Lower leg skin (tissue), 4 donors: ENCODE data around the gene GAST. TPM values are rescaled to one million over a fixed set of nuclear protein-coding genes. Genes with fewer than 3 reads are reported as not detected.
"Not testable (repeated sequence)": the region's sequence is repeated elsewhere in the genome, so short reads cannot be mapped to it uniquely, and the experiment has no call there.

Experiments used
- DNase-seq, 2 donors: peaks; one replicate each; pipeline ENCODE4 v3.0.0-alpha.2; 2019; ENCODE audit warnings: low spot score in 2 of 2
- H3K4me3 ChIP-seq: fragments of 200-600 bp; sonication (generic); 2 replicates; pipeline ENCODE4 v1.5.1; 2017; ENCODE audit warnings: mild to moderate bottlenecking, low read depth; ENCODE audit not compliant: poor library complexity, severe bottlenecking
- CTCF ChIP-seq, 3 donors: fragments of 450-650 bp; IDR thresholded peaks; one replicate each; pipeline ENCODE4 v1.5.1; 2016; ENCODE audit warnings: antibody characterized with exemption in 3 of 3, mild to moderate bottlenecking in 3 of 3, moderate library complexity in 2 of 3
- POLR2A ChIP-seq, 2 donors: fragments of 450-650 bp; IDR thresholded peaks; one replicate each; pipeline ENCODE4 v1.6.1; 2016 to 2017; ENCODE audit warnings: antibody characterized with exemption in 2 of 2, mild to moderate bottlenecking in 1 of 2, moderate library complexity in 1 of 2
- WGBS, 2 donors: methylation state at CpG; one replicate each; pipeline ENCODE4 v1.1.5; 2018; 5-methylcytosine and 5-hydroxymethylcytosine counted together
- intact Hi-C: fragments of 100-400 bp; cut with DNase I; formaldehyde crosslinking; loops from one replicate; pipeline ENCODE4 v1.15.0; 2023; ENCODE audit warnings: low total_unique reads
- total RNA-seq, 4 donors: library from RNA; depleted of rRNA; stranded (reverse); fragments of >200 nt; gene quantifications; one replicate each; pipeline ENCODE4 v1.1.0, GENCODE V29; 2016

Gene GAST
- total RNA-seq, 4 donors from 2014 or later, result not detected

GRCh38 chr17:41695134-41695661, 16.9 kb upstream of the GAST start:
- WGBS, 2 donors, result 76 to 80% methylated on average over 7 of the region's 7 CpGs
- H3K4me3 ChIP-seq, result no peak overlapping the region
- DNase-seq, result no peak
- intact Hi-C loops, result no loop called here
- TF ChIP-seq POLR2A (IDR thresholded peaks at IDR 0.05), result no peak

- WGBS, 2 donors, result 49 to 61% methylated on average over 11 of the region's 11 CpGs
- H3K4me3 ChIP-seq, result no peak overlapping the region
- no peak for DNase-seq
- intact Hi-C loops, result no loop called here
- no peak for TF ChIP-seq CTCF (IDR thresholded peaks at IDR 0.05)
- no peak for TF ChIP-seq POLR2A (IDR thresholded peaks at IDR 0.05)
These were observed 16.0 kb upstream of the GAST start for GRCh38 chr17:41695954-41696757.

- intact Hi-C loops, result no loop called here
- DNase-seq, result peak; percentile 89 to 94
- TF ChIP-seq CTCF (IDR thresholded peaks at IDR 0.05), result no peak
- no peak for TF ChIP-seq POLR2A (IDR thresholded peaks at IDR 0.05)
- no peak overlapping the region for H3K4me3 ChIP-seq
- WGBS, 2 donors, result 27 to 41% methylated on average over 6 of the region's 6 CpGs
These were observed 14.8 kb upstream of the GAST start for GRCh38 chr17:41697122-41697962.

GRCh38 chr17:41700843-41701242, 11.3 kb upstream of the GAST start:
- intact Hi-C loops, DNase-seq: not testable (repeated sequence)
- WGBS, 2 donors, result 87 to 92% methylated on average over 3 of the region's 3 CpGs

GRCh38 chr17:41702712-41703111, 9.4 kb upstream of the GAST start:
- no peak for DNase-seq
- 89% methylated on average over 8 of the region's 8 CpGs for WGBS, 2 donors
- H3K4me3 ChIP-seq, result no peak overlapping the region
- TF ChIP-seq POLR2A (IDR thresholded peaks at IDR 0.05) (no peak), CTCF (IDR thresholded peaks at IDR 0.05) (no peak)
- intact Hi-C loops, result no loop called here

More at GRCh38 chr17:41700843-41701242, 11.3 kb upstream of the GAST start:
- not testable (repeated sequence) for H3K4me3 ChIP-seq

GRCh38 chr17:41705271-41705991, 6.7 kb upstream of the GAST start:
- intact Hi-C loops, result no loop called here
- 68 to 73% methylated on average over 13 of the region's 13 CpGs for WGBS, 2 donors
- TF ChIP-seq CTCF (IDR thresholded peaks at IDR 0.05) (no peak), POLR2A (IDR thresholded peaks at IDR 0.05) (no peak)
- H3K4me3 ChIP-seq, result no peak overlapping the region
- no peak for DNase-seq
